ENCODE results near the gene RHBDD1. TPM values are rescaled to one million over a fixed set of nuclear protein-coding genes. Genes with fewer than 3 reads are reported as not detected.

Gene RHBDD1
- total and polyA plus RNA-seq, 2 donors (not counting 1 experiment from before 2014, with no cell fraction given): 21.2 to 128 TPM

DNA sequence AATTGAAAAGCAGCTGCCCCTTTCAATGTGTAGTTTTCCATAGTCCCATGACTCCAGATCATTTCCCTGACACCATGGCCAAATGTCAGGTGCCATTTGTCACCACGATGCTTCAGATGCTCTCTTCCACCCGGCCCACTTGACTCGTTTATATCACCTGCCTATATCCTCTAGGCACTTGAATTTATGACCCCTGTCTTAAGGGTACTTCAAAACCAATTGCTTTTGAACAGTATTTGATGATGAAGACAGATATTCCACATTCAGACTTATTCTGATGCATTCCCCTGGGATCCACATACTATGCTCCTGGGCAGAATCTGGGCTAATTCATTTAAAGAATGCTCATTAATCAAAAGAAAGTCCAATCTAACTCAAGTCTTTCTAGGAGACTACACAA is 16.9 kb upstream of the RHBDD1 start:
- Mint-ChIP-seq H3K27ac (no peak overlapping the region), H3K4me1 (no peaks in the 10 kb centered on the region), H3K9me3 (ENCODE audit: insufficient read depth) (peaks cover 4% of the 10 kb centered on the region), H3K4me3 (no peak overlapping the region), H3K27me3 (peaks cover 3% of the 10 kb centered on the region)
- ChIA-PET CTCF (no interaction called here), POLR2A (no interaction called here)
- no peak overlapping the region for H3K9ac ChIP-seq (ENCODE audit: low read length)
- ATAC-seq (ENCODE audit: low read depth): no peak
- H3K27ac ChIP-seq (ENCODE audit: low read length in 2 of 2): no peak overlapping the region
- H3K4me3 ChIP-seq (ENCODE audit: control extremely low read depth in 1 of 5, extremely low read depth in 1 of 5, insufficient read depth in 1 of 5, low read depth in 2 of 5, low read length in 4 of 5): no peak overlapping the region
- no peaks in the 10 kb centered on the region for H3K79me2 ChIP-seq (ENCODE audit: control insufficient read depth, insufficient read depth, low read length)
- no CpG with 5 or more reads among the region's 3 CpGs for WGBS (ENCODE audit: insufficient coverage)
- H3K27me3 ChIP-seq (replicated peaks in 1 of 4; ENCODE audit: control extremely low read depth in 1 of 4, control insufficient read depth in 3 of 4, insufficient read depth in 4 of 4, low read length in 3 of 4): no peaks in the 10 kb centered on the region
- intact Hi-C loops (cut with micrococcal nuclease): no loop called here
- H3K4me1 ChIP-seq (ENCODE audit: control insufficient read depth in 2 of 2, insufficient read depth in 2 of 2, low read length in 2 of 2): no peaks in the 10 kb centered on the region
- H3K36me3 ChIP-seq (replicated peaks in 1 of 2; ENCODE audit: control extremely low read depth in 1 of 2, control insufficient read depth in 1 of 2, extremely low read depth in 1 of 2, insufficient read depth in 2 of 2, low read length in 1 of 2): no peaks in the 10 kb centered on the region
- no peaks in the 10 kb centered on the region for H3K9me3 ChIP-seq (ENCODE audit: control extremely low read depth in 1 of 3, control insufficient read depth in 2 of 3, insufficient read depth in 1 of 3, low read length in 2 of 3)
- TF ChIP-seq EZH2 (IDR thresholded peaks at IDR 0.05; ENCODE audit: borderline replicate concordance, insufficient read depth, low read depth, low read length, poor library complexity, severe bottlenecking) (no peak), CTCF (IDR thresholded peaks at IDR 0.05) (no peak)
- no peak for DNase-seq
- H2AFZ ChIP-seq (ENCODE audit: insufficient read depth, low read depth, low read length, poor library complexity, severe bottlenecking): no peak overlapping the region
- H4K20me1 ChIP-seq (ENCODE audit: control insufficient read depth, insufficient read depth, low read length, poor library complexity, severe bottlenecking): no peaks in the 10 kb centered on the region
- no peak overlapping the region for H3K4me2 ChIP-seq (replicated peaks; ENCODE audit: low read depth, low read length, poor library complexity, severe bottlenecking)

- no peaks in the 10 kb centered on the region for H3K79me2 ChIP-seq (ENCODE audit: control insufficient read depth, insufficient read depth, low read length)
- no peak overlapping the region for H3K4me2 ChIP-seq (replicated peaks; ENCODE audit: low read depth, low read length, poor library complexity, severe bottlenecking)
- DNase-seq (no peak), ATAC-seq (ENCODE audit: low read depth) (no peak)
- TF ChIP-seq EZH2 (IDR thresholded peaks at IDR 0.05; ENCODE audit: borderline replicate concordance, insufficient read depth, low read depth, low read length, poor library complexity, severe bottlenecking): no peak
- TF ChIP-seq CTCF (IDR thresholded peaks at IDR 0.05): no peak
- ChIA-PET CTCF (interaction anchor here (1.3 to 2.6 kb wide), 4 partner anchors 10 to 161 kb away, joined by 3 to 10 read pairs (median 4); partner anchors contain the start of gene IRS1), POLR2A (no interaction called here)
- Mint-ChIP-seq H3K4me3 (no peak overlapping the region), H3K9me3 (ENCODE audit: insufficient read depth) (peaks cover 4% of the 10 kb centered on the region), H3K4me1 (peaks cover 12% of the 10 kb centered on the region), H3K27me3 (no peaks in the 10 kb centered on the region), H3K27ac (no peak overlapping the region)
- no CpG with 5 or more reads among the region's 2 CpGs for WGBS (ENCODE audit: insufficient coverage)
- H2AFZ ChIP-seq (ENCODE audit: insufficient read depth, low read depth, low read length, poor library complexity, severe bottlenecking): no peak overlapping the region
- H3K36me3 ChIP-seq (replicated peaks in 1 of 2; ENCODE audit: control extremely low read depth in 1 of 2, control insufficient read depth in 1 of 2, extremely low read depth in 1 of 2, insufficient read depth in 2 of 2, low read length in 1 of 2): no peaks in the 10 kb centered on the region
- H3K9me3 ChIP-seq (ENCODE audit: control extremely low read depth in 1 of 3, control insufficient read depth in 2 of 3, insufficient read depth in 1 of 3, low read length in 2 of 3): no peaks in the 10 kb centered on the region
- H4K20me1 ChIP-seq (ENCODE audit: control insufficient read depth, insufficient read depth, low read length, poor library complexity, severe bottlenecking): no peaks in the 10 kb centered on the region
- H3K27ac ChIP-seq (ENCODE audit: low read length in 2 of 2): no peak overlapping the region
- H3K4me3 ChIP-seq (ENCODE audit: control extremely low read depth in 1 of 5, extremely low read depth in 1 of 5, insufficient read depth in 1 of 5, low read depth in 2 of 5, low read length in 4 of 5): no peak overlapping the region
- intact Hi-C loops (cut with micrococcal nuclease): no loop called here
- H3K9ac ChIP-seq (ENCODE audit: low read length): no peak overlapping the region
- H3K27me3 ChIP-seq (replicated peaks in 1 of 4; ENCODE audit: control extremely low read depth in 1 of 4, control insufficient read depth in 3 of 4, insufficient read depth in 4 of 4, low read length in 3 of 4): no peaks in the 10 kb centered on the region
- H3K4me1 ChIP-seq (ENCODE audit: control insufficient read depth in 2 of 2, insufficient read depth in 2 of 2, low read length in 2 of 2): no peaks in the 10 kb centered on the region
Observed at GRCh38 chr2:226825056-226825455, 10.8 kb upstream of the RHBDD1 start.
